ENCODE results near the gene SPDL1. TPM values are rescaled to one million over a fixed set of nuclear protein-coding genes. Genes with fewer than 3 reads are reported as not detected.
A peak's percentile ranks its signal among the peaks of the same experiment; 100 is the strongest.

SPDL1 gene
- total RNA-seq, 1 experiment from 2014 or later, result 39.2 TPM

GRCh38 chr5:169628892-169629291, 45.3 kb downstream of the SPDL1 start:
- no peaks in the 10 kb centered on the region for H4K20me1 ChIP-seq (ENCODE audit: insufficient read depth)
- H3F3A ChIP-seq (ENCODE audit: insufficient read depth, low read depth), result no peaks in the 10 kb centered on the region
- no peak overlapping the region for H2AFZ ChIP-seq
- ChIA-PET POLR2A (ENCODE audit: unreplicated experiment) (no interaction called here), CTCF (no interaction called here)
- no peak overlapping the region for H3K27ac ChIP-seq
- DNase-seq, result no peak
- intact Hi-C loops (cut with micrococcal nuclease; ENCODE audit: unreplicated experiment), result no loop called here
- BruUV-seq (replicated peaks), result no TSS peak
- no peaks in the 10 kb centered on the region for H3K9me3 ChIP-seq (ENCODE audit: insufficient read depth, low read depth)
- H3K4me1 ChIP-seq (replicated peaks; ENCODE audit: insufficient read depth), result peaks cover 9% of the 10 kb centered on the region; the same call in 1 of the 2 replicates
- H3K27me3 ChIP-seq (ENCODE audit: insufficient read depth, low read depth), result no peaks in the 10 kb centered on the region
- H3K4me3 ChIP-seq, result no peak overlapping the region
- no peaks in the 10 kb centered on the region; the same call in 1 of the 2 replicates for H3K9me2 ChIP-seq (ENCODE audit: insufficient read depth)
- H3K79me2 ChIP-seq (ENCODE audit: low read depth), result no peaks in the 10 kb centered on the region
- H3K36me3 ChIP-seq (ENCODE audit: low read depth), result no peaks in the 10 kb centered on the region
- no peak overlapping the region for H3K4me2 ChIP-seq
- TF ChIP-seq CTCF (conservative IDR thresholded peaks at IDR 0.05) (no peak), EZH2 (IDR thresholded peaks at IDR 0.05; ENCODE audit: low read depth) (no peak)

GRCh38 chr5:169629847-169630548, 46.4 kb downstream of the SPDL1 start:
- Histone ChIP-seq H3F3A (ENCODE audit: insufficient read depth, low read depth) (no peaks in the 10 kb centered on the region), H3K79me2 (ENCODE audit: low read depth) (no peaks in the 10 kb centered on the region), H3K27ac (no peak overlapping the region), H3K9me2 (ENCODE audit: insufficient read depth) (no peaks in the 10 kb centered on the region), H3K4me2 (peak overlapping the region; percentile 6; the same call in 1 of the 2 replicates), H3K9me3 (ENCODE audit: insufficient read depth, low read depth) (no peaks in the 10 kb centered on the region), H3K4me1 (replicated peaks; ENCODE audit: insufficient read depth) (peaks cover 9% of the 10 kb centered on the region; the same call in 1 of the 2 replicates), H2AFZ (no peak overlapping the region), H4K20me1 (ENCODE audit: insufficient read depth) (no peaks in the 10 kb centered on the region), H3K27me3 (ENCODE audit: insufficient read depth, low read depth) (no peaks in the 10 kb centered on the region), H3K4me3 (no peak overlapping the region), H3K36me3 (ENCODE audit: low read depth) (no peaks in the 10 kb centered on the region)
- POLR2A ChIA-PET (ENCODE audit: unreplicated experiment), result no interaction called here
- TF ChIP-seq CTCF (conservative IDR thresholded peaks at IDR 0.05) (no peak), EZH2 (IDR thresholded peaks at IDR 0.05; ENCODE audit: low read depth) (no peak)
- no TSS peak for BruUV-seq (replicated peaks)
- CTCF ChIA-PET, result no interaction called here
- peak; percentile 17 to 56 for DNase-seq
- intact Hi-C loops (cut with micrococcal nuclease; ENCODE audit: unreplicated experiment), result no loop called here

- Histone ChIP-seq H2AFZ (no peak overlapping the region), H3K4me3 (no peak overlapping the region), H3K79me2 (ENCODE audit: low read depth) (no peaks in the 10 kb centered on the region), H3K36me3 (ENCODE audit: low read depth) (no peaks in the 10 kb centered on the region), H3K27me3 (ENCODE audit: insufficient read depth, low read depth) (no peaks in the 10 kb centered on the region), H4K20me1 (ENCODE audit: insufficient read depth) (no peaks in the 10 kb centered on the region), H3K9me2 (ENCODE audit: insufficient read depth) (no peaks in the 10 kb centered on the region), H3F3A (ENCODE audit: insufficient read depth, low read depth) (no peaks in the 10 kb centered on the region), H3K4me1 (replicated peaks; ENCODE audit: insufficient read depth) (peaks cover 9% of the 10 kb centered on the region; the same call in 1 of the 2 replicates), H3K9me3 (ENCODE audit: insufficient read depth, low read depth) (no peaks in the 10 kb centered on the region), H3K4me2 (no peak overlapping the region), H3K27ac (no peak overlapping the region)
- no peak for TF ChIP-seq CTCF (conservative IDR thresholded peaks at IDR 0.05)
- ChIA-PET POLR2A (ENCODE audit: unreplicated experiment) (interaction anchor here (0.7 kb wide), 1 partner anchor 1048 kb away, joined by 3 read pairs; no protein-coding TSS in a partner anchor), CTCF (no interaction called here)
- no peak for DNase-seq
- intact Hi-C loops (cut with micrococcal nuclease; ENCODE audit: unreplicated experiment), result no loop called here
- no TSS peak for BruUV-seq (replicated peaks)
These were observed 47.8 kb downstream of the SPDL1 start for GRCh38 chr5:169631360-169631759.

All from PC-9 (cell line).